ENCODE data around the gene UBAP2.

UBAP2 gene

GRCh38 chr9:33926746-33927485 is 121.8 kb downstream of the UBAP2 start:
- no peaks in the 10 kb centered on the region for H3K4me1 Mint-ChIP-seq (ENCODE audit: low read depth)
- no peaks in the 10 kb centered on the region for H3K9me3 Mint-ChIP-seq (ENCODE audit: low read depth)
- peaks cover under 1% of the 10 kb centered on the region for H3K36me3 Mint-ChIP-seq
- no peaks in the 10 kb centered on the region for H3K27me3 Mint-ChIP-seq
- no peak overlapping the region for H3K27ac Mint-ChIP-seq
- no peak overlapping the region for H3K4me3 Mint-ChIP-seq

DNA sequence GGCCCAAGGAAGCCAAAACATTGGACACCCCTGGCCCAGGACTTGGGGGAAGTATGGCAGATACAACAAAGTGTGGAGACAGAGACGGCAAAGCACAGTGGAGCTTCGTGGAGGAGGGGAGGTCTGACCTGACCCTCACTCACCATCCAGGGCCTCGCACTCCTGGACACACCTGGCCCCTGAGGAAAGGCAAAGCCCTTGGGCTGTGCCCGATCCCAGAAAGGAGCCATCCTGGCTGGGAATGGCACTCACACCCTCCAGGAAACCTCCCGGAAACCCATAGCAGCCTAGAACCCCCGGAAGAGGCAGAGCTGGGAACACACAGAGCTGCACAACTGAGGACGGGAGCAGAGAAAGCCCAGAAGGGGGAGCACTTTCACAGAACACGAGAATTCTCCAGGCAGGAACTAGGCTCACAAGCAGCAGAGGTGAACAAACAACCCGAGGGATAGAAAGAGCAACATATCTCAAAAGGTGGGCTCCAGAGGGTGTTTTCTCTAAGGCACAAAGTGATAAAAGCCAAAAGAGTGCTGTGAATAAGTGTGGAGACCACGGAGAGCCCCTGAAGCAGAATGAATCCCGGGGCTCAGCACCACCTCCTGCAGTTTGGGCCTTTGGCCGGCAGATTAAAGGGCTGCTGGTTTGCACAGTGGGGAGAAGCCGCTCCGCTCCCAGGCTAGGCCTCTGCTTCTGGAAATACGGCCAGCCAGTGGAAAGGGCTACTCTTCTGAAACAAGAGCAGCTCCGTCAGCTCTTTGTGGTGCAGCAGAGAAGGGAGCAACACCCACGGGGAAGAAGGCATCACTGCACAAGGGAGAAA is 123.5 kb downstream of the UBAP2 start:
- Mint-ChIP-seq H3K4me1 (ENCODE audit: low read depth) (no peaks in the 10 kb centered on the region), H3K9me3 (ENCODE audit: low read depth) (no peaks in the 10 kb centered on the region), H3K36me3 (peaks cover 5% of the 10 kb centered on the region), H3K27ac (no peak overlapping the region), H3K4me3 (no peak overlapping the region), H3K27me3 (no peaks in the 10 kb centered on the region)

- Mint-ChIP-seq H3K27me3 (no peaks in the 10 kb centered on the region), H3K4me1 (ENCODE audit: low read depth) (no peaks in the 10 kb centered on the region), H3K36me3 (peaks cover 5% of the 10 kb centered on the region), H3K4me3 (no peak overlapping the region), H3K9me3 (ENCODE audit: low read depth) (no peaks in the 10 kb centered on the region), H3K27ac (no peak overlapping the region)
Measured at GRCh38 chr9:33923998-33924701, 124.5 kb downstream of the UBAP2 start.

DNA sequence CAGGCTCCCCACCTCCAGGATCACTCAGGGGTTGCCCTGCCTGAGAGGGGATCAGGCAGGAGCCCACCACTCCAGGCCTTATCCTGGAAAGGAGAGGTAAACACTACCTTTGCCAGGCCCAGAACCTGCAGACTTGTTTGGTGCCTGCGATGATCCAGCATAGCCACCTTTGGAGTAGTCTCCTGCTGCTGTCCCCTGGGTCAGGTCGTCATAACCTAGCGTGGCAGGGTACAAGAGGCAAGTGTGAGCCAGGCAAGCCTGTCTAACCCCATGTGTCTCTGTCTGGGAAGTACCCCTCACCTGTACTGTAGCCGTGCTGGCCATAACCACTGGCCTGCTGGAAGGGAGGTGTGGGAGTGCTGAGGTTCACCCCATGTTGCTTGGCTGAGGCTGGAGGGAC is 125.6 kb downstream of the UBAP2 start:
- H3K4me3 Mint-ChIP-seq = no peak overlapping the region
- H3K36me3 Mint-ChIP-seq = peaks cover 5% of the 10 kb centered on the region
- H3K9me3 Mint-ChIP-seq (ENCODE audit: low read depth) = no peaks in the 10 kb centered on the region
- H3K27me3 Mint-ChIP-seq = no peaks in the 10 kb centered on the region
- no peak overlapping the region for H3K27ac Mint-ChIP-seq
- no peaks in the 10 kb centered on the region for H3K4me1 Mint-ChIP-seq (ENCODE audit: low read depth)

- H3K27me3 Mint-ChIP-seq = no peaks in the 10 kb centered on the region
- H3K4me1 Mint-ChIP-seq (ENCODE audit: low read depth) = no peaks in the 10 kb centered on the region
- no peak overlapping the region for H3K4me3 Mint-ChIP-seq
- H3K9me3 Mint-ChIP-seq (ENCODE audit: low read depth) = no peaks in the 10 kb centered on the region
- H3K36me3 Mint-ChIP-seq = peaks cover 5% of the 10 kb centered on the region
- peak overlapping the region; percentile 18 for H3K27ac Mint-ChIP-seq
Measured at GRCh38 chr9:33921967-33922895, 126.5 kb downstream of the UBAP2 start.

DNA sequence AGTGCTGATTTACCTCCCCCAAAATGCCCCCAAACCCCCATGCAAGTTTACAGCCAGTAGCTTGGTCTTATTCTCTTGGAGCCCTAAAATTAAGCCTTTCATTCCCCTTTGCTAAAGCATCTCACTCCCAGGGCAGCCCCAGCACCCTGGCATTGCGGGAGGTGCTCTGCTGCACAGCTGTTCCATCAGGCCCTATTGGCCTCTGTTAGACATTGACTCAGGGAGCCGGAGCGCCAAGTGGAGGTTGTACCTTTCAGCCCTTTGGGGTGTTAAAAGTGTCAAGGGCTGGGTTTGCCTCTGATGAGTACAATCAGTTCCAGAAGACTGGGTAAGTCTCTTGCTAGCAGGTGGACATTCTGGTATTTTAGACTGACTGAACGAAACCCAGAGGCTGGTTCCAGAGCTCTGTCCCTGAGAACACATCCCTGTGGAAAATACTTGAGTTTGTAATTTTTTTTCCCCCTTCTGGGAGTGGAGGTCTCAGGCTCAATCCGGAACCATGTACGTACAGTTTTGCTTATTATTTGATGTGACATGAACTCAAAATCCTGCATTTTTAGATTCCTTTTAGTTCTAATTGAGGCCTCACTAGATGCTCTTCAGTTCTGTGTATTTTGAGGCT is 129.3 kb downstream of the UBAP2 start:
- H3K27ac Mint-ChIP-seq = peak overlapping the region; percentile 54
- H3K36me3 Mint-ChIP-seq = peaks cover 12% of the 10 kb centered on the region
- H3K4me1 Mint-ChIP-seq (ENCODE audit: low read depth) = no peaks in the 10 kb centered on the region
- H3K4me3 Mint-ChIP-seq = no peak overlapping the region
- H3K27me3 Mint-ChIP-seq = no peaks in the 10 kb centered on the region
- H3K9me3 Mint-ChIP-seq (ENCODE audit: low read depth) = no peaks in the 10 kb centered on the region

DNA sequence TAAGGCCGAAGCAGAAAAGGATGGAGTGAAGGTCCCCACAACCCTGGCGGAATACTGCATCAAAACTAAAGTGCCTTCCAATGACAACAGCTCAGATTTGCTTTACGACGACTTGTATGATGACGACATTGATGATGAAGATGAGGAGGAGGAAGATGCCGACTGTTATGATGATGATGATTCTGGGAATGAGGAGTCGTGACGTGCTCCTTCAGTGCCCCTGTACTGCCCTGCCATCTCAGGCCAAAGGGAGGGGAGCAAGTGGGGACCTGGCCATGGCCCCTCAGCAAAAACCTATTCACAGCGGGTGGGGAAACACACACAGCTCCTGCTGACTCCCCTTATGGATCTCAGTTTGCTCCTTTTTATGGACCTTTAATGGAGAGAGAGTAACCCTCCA is 131.7 kb downstream of the UBAP2 start:
- Mint-ChIP-seq H3K36me3 (peaks cover 14% of the 10 kb centered on the region), H3K27ac (peak overlapping the region; percentile 37)

DNA sequence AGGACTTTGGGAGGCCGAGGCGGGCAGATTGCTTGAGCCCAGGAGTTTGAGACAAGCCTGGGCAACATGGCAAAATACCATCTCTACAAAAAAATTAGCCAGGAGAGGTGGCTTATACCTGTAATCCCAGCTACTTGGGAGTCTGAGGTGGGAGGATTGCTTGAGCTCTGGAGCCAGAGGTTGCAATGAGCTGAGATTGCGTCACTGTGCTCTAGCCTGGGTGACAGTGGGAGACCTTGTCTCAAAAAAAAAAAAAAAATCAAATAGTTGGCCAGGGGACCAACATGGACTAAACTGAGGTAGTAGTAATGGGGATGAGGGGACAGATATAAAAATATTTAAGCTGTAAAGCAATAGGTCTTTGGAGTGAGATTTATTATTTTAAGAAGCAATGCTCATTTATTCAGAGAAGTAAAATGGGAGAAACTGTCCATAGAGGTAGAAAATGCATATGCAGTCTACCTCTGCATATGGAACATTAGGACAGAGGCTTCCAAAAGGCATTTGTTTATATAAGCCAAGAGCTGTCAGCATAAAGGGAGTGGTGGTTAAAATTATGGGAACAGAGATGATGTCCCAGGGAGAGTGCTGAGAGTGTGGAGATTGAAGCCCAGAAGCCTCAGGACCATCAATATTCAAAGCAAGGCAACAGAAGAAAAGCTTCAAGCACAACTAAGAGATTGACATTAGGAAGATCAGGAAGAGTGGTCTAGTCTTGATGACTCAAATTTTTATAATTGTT is 133.6 kb downstream of the UBAP2 start:
- H3K27ac Mint-ChIP-seq = peak overlapping the region; percentile 83
- H3K9me3 Mint-ChIP-seq (ENCODE audit: low read depth) = no peaks in the 10 kb centered on the region
- H3K4me3 Mint-ChIP-seq = no peak overlapping the region
- H3K27me3 Mint-ChIP-seq = no peaks in the 10 kb centered on the region
- no peaks in the 10 kb centered on the region for H3K4me1 Mint-ChIP-seq (ENCODE audit: low read depth)
- peaks cover 9% of the 10 kb centered on the region for H3K36me3 Mint-ChIP-seq

More for the DNA sequence above, 131.7 kb downstream of the UBAP2 start:
- no peaks in the 10 kb centered on the region for H3K9me3 Mint-ChIP-seq (ENCODE audit: low read depth)
- H3K4me3 Mint-ChIP-seq = no peak overlapping the region
- H3K27me3 Mint-ChIP-seq = no peaks in the 10 kb centered on the region
- no peaks in the 10 kb centered on the region for H3K4me1 Mint-ChIP-seq (ENCODE audit: low read depth)

- Mint-ChIP-seq H3K9me3 (ENCODE audit: low read depth) (no peaks in the 10 kb centered on the region), H3K36me3 (peaks cover 9% of the 10 kb centered on the region), H3K4me3 (no peak overlapping the region), H3K27me3 (no peaks in the 10 kb centered on the region), H3K4me1 (ENCODE audit: low read depth) (no peaks in the 10 kb centered on the region), H3K27ac (peak overlapping the region; percentile 34)
Measured at GRCh38 chr9:33913541-33913940, 135.1 kb downstream of the UBAP2 start.

- Mint-ChIP-seq H3K27me3 (no peaks in the 10 kb centered on the region), H3K4me3 (no peak overlapping the region), H3K27ac (no peak overlapping the region), H3K9me3 (ENCODE audit: low read depth) (no peaks in the 10 kb centered on the region), H3K36me3 (peaks cover 6% of the 10 kb centered on the region), H3K4me1 (ENCODE audit: low read depth) (peaks cover 7% of the 10 kb centered on the region)
Measured at GRCh38 chr9:33908749-33909148, 139.9 kb downstream of the UBAP2 start.

DNA sequence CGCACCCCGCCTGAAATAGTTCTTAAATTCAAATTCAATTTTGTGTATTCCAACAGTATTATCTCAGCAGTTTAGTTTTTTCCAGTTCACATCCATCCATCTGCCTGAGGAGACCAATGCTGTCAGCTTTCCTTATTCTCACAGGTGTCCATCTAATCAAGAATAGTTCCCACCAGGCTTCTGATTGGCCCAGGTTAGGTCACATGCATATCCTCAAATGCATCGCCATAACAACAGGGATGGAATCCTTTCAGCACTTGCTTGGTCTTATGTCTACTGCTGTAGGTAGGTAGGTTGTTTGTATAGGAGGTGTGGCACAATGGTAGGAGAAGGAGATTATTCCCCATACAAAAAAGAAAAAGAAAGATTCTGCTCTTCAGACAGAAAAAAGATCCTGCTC is 140.6 kb downstream of the UBAP2 start:
- Mint-ChIP-seq H3K36me3 (peaks cover 6% of the 10 kb centered on the region), H3K27me3 (no peaks in the 10 kb centered on the region), H3K27ac (peak overlapping the region; percentile 41), H3K9me3 (ENCODE audit: low read depth) (no peaks in the 10 kb centered on the region), H3K4me3 (no peak overlapping the region), H3K4me1 (ENCODE audit: low read depth) (peaks cover 10% of the 10 kb centered on the region)

DNA sequence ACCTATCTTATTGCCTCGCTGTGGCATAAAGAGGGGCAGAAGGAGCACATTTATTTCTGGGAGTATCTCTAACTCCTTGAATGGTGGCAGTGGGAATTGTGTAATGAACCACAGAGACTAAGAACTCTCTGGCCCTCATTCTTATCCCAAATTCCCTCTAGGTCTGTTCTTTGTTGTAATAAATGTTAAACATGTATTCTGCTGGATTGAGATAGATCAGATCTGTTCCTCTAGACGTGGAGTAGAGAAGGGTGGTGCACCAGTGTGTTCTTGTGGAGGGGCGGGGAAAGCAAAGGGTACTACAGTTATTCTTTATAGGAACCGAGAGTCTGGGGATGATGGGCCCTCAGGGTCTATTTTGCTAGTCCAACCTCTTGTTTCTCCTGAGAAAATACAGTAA is 141.3 kb downstream of the UBAP2 start:
- Mint-ChIP-seq H3K36me3 (peaks cover 6% of the 10 kb centered on the region), H3K9me3 (ENCODE audit: low read depth) (no peaks in the 10 kb centered on the region)

DNA sequence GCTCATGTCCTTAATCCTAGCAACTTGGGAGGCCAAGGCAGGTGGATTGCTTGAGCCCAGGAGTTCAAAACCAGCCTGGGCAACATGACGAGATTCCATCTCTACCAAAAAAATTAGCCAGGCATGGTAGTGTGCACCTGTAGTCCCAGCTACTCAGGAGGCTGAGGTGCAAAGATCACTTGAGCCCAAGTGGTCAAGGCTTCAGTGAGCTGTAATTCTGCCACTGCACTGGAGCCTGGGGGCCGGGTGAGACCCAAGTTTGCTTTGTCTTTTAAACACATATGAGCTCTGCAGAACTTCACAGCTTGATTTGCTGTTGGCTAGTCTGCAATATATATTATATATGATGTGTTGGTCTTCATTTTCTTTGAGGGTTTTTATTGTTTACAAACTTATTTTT is 141.9 kb downstream of the UBAP2 start:
- H3K27me3 Mint-ChIP-seq = no peaks in the 10 kb centered on the region
- no peak overlapping the region for H3K4me3 Mint-ChIP-seq
- H3K9me3 Mint-ChIP-seq (ENCODE audit: low read depth) = no peaks in the 10 kb centered on the region
- peak overlapping the region; percentile 22 for H3K27ac Mint-ChIP-seq
- H3K4me1 Mint-ChIP-seq (ENCODE audit: low read depth) = peaks cover 10% of the 10 kb centered on the region
- H3K36me3 Mint-ChIP-seq = peaks cover 6% of the 10 kb centered on the region

More for the DNA sequence above, 141.3 kb downstream of the UBAP2 start:
- H3K27ac Mint-ChIP-seq = peak overlapping the region; percentile 22
- H3K4me3 Mint-ChIP-seq = no peak overlapping the region
- no peaks in the 10 kb centered on the region for H3K27me3 Mint-ChIP-seq
- peaks cover 10% of the 10 kb centered on the region for H3K4me1 Mint-ChIP-seq (ENCODE audit: low read depth)

All from activated naive CD8-positive, alpha-beta T cell (primary cell).